Measurements from ENCODE around the gene GIGYF2. TPM values are rescaled to one million over a fixed set of nuclear protein-coding genes. Genes with fewer than 3 reads are reported as not detected.
"Not testable (repeated sequence)": the region's sequence is repeated elsewhere in the genome, so short reads cannot be mapped to it uniquely, and the experiment has no call there.

Gene GIGYF2
- total and polyA plus RNA-seq, 5 donors from 2014 or later, result 15.2 to 75.6 (median 19.3) TPM

GRCh38 chr2:232680006-232680405 is 17.1 kb upstream of the GIGYF2 start:
- no peaks in the 10 kb centered on the region for H3K9me3 ChIP-seq (ENCODE audit: control insufficient read depth in 2 of 2, low read length in 2 of 2)
- peaks cover 15% of the 10 kb centered on the region for H3K27me3 Mint-ChIP-seq
- H3K4me1 ChIP-seq (ENCODE audit: control insufficient read depth, insufficient read depth, low read length, poor library complexity, severe bottlenecking), result no peaks in the 10 kb centered on the region
- H3K27ac Mint-ChIP-seq, result no peak overlapping the region
- H3K4me1 Mint-ChIP-seq, result no peaks in the 10 kb centered on the region
- peaks cover 7% of the 10 kb centered on the region for H3K36me3 Mint-ChIP-seq
- DNase-seq (no peak), ATAC-seq (ENCODE audit: low read depth in 2 of 2) (no peak)
- H3K27me3 ChIP-seq (ENCODE audit: control insufficient read depth, insufficient read depth, low read length), result peaks cover 9% of the 10 kb centered on the region
- H3K36me3 ChIP-seq (ENCODE audit: control insufficient read depth, insufficient read depth, low read length), result no peaks in the 10 kb centered on the region
- no peak overlapping the region for H3K4me3 Mint-ChIP-seq
- no peaks in the 10 kb centered on the region for H3K9me3 Mint-ChIP-seq
- H3K27ac ChIP-seq (ENCODE audit: insufficient read depth, low read length, poor library complexity, severe bottlenecking), result no peak overlapping the region
- no peak overlapping the region for H3K4me3 ChIP-seq (ENCODE audit: low read depth, low read length)

GRCh38 chr2:232681527-232681926 is 15.6 kb upstream of the GIGYF2 start:
- H3K4me3 Mint-ChIP-seq, result no peak overlapping the region
- H3K27me3 Mint-ChIP-seq, result peaks cover 15% of the 10 kb centered on the region
- peaks cover 9% of the 10 kb centered on the region for H3K27me3 ChIP-seq (ENCODE audit: control insufficient read depth, insufficient read depth, low read length)
- no peaks in the 10 kb centered on the region for H3K4me1 ChIP-seq (ENCODE audit: control insufficient read depth, insufficient read depth, low read length, poor library complexity, severe bottlenecking)
- H3K36me3 ChIP-seq (ENCODE audit: control insufficient read depth, insufficient read depth, low read length), result no peaks in the 10 kb centered on the region
- no peaks in the 10 kb centered on the region for H3K4me1 Mint-ChIP-seq
- H3K27ac ChIP-seq (ENCODE audit: insufficient read depth, low read length, poor library complexity, severe bottlenecking), result no peak overlapping the region
- DNase-seq (no peak), ATAC-seq (ENCODE audit: low read depth in 2 of 2) (no peak)
- no peaks in the 10 kb centered on the region for H3K9me3 Mint-ChIP-seq
- H3K9me3 ChIP-seq (ENCODE audit: control insufficient read depth in 2 of 2, low read length in 2 of 2), result no peaks in the 10 kb centered on the region
- H3K27ac Mint-ChIP-seq, result no peak overlapping the region
- no peak overlapping the region for H3K4me3 ChIP-seq (ENCODE audit: low read depth, low read length)
- H3K36me3 Mint-ChIP-seq, result peaks cover 7% of the 10 kb centered on the region

GRCh38 chr2:232683368-232683767 is 13.8 kb upstream of the GIGYF2 start:
- Mint-ChIP-seq H3K27ac (no peak overlapping the region), H3K27me3 (peaks cover 12% of the 10 kb centered on the region), H3K4me3 (no peak overlapping the region), H3K4me1 (no peaks in the 10 kb centered on the region), H3K36me3 (peaks cover 7% of the 10 kb centered on the region), H3K9me3 (no peaks in the 10 kb centered on the region)
- peaks cover 9% of the 10 kb centered on the region for H3K27me3 ChIP-seq (ENCODE audit: control insufficient read depth, insufficient read depth, low read length)
- H3K4me1 ChIP-seq (ENCODE audit: control insufficient read depth, insufficient read depth, low read length, poor library complexity, severe bottlenecking), result no peaks in the 10 kb centered on the region
- H3K36me3 ChIP-seq (ENCODE audit: control insufficient read depth, insufficient read depth, low read length), result no peaks in the 10 kb centered on the region
- H3K4me3 ChIP-seq (ENCODE audit: low read depth, low read length), result no peak overlapping the region
- no peaks in the 10 kb centered on the region for H3K9me3 ChIP-seq (ENCODE audit: control insufficient read depth in 2 of 2, low read length in 2 of 2)
- no peak for ATAC-seq (ENCODE audit: low read depth in 2 of 2)
- no peak for DNase-seq
- H3K27ac ChIP-seq (ENCODE audit: insufficient read depth, low read length, poor library complexity, severe bottlenecking), result no peak overlapping the region

GRCh38 chr2:232685391-232685790 is 11.7 kb upstream of the GIGYF2 start:
- not testable (repeated sequence) for H3K4me1 ChIP-seq (ENCODE audit: control insufficient read depth, insufficient read depth, low read length, poor library complexity, severe bottlenecking); H3K4me3 ChIP-seq (ENCODE audit: low read depth, low read length); H3K4me3 Mint-ChIP-seq; H3K27ac ChIP-seq (ENCODE audit: insufficient read depth, low read length, poor library complexity, severe bottlenecking); DNase-seq; H3K36me3 ChIP-seq (ENCODE audit: control insufficient read depth, insufficient read depth, low read length); H3K27me3 ChIP-seq (ENCODE audit: control insufficient read depth, insufficient read depth, low read length); H3K9me3 ChIP-seq (ENCODE audit: control insufficient read depth in 2 of 2, low read length in 2 of 2); H3K27ac Mint-ChIP-seq; H3K36me3 Mint-ChIP-seq; H3K4me1 Mint-ChIP-seq; ATAC-seq (ENCODE audit: low read depth in 2 of 2); H3K9me3 Mint-ChIP-seq
- peaks cover 12% of the 10 kb centered on the region for H3K27me3 Mint-ChIP-seq

GRCh38 chr2:232687382-232688160 is 9.6 kb upstream of the GIGYF2 start:
- no peak for DNase-seq
- no peak overlapping the region for H3K27ac ChIP-seq (ENCODE audit: insufficient read depth, low read length, poor library complexity, severe bottlenecking)
- no peak for ATAC-seq (ENCODE audit: low read depth in 2 of 2)
- no peaks in the 10 kb centered on the region for H3K9me3 ChIP-seq (ENCODE audit: control insufficient read depth in 2 of 2, low read length in 2 of 2)
- H3K4me1 ChIP-seq (ENCODE audit: control insufficient read depth, insufficient read depth, low read length, poor library complexity, severe bottlenecking), result no peaks in the 10 kb centered on the region
- H3K27me3 Mint-ChIP-seq, result peaks cover 12% of the 10 kb centered on the region
- peaks cover under 1% of the 10 kb centered on the region for H3K27me3 ChIP-seq (ENCODE audit: control insufficient read depth, insufficient read depth, low read length)
- no peak overlapping the region for H3K4me3 Mint-ChIP-seq
- peak overlapping the region in 1 of 3 donors; percentile 49 for H3K27ac Mint-ChIP-seq
- no peak overlapping the region for H3K4me3 ChIP-seq (ENCODE audit: low read depth, low read length)
- H3K36me3 ChIP-seq (ENCODE audit: control insufficient read depth, insufficient read depth, low read length), result no peaks in the 10 kb centered on the region
- no peaks in the 10 kb centered on the region for H3K36me3 Mint-ChIP-seq
- H3K4me1 Mint-ChIP-seq, result no peaks in the 10 kb centered on the region
- H3K9me3 Mint-ChIP-seq, result peaks cover 0 to 2% (median 0%) of the 10 kb centered on the region in 7 donors

- H3K36me3 Mint-ChIP-seq, result no peaks in the 10 kb centered on the region
- Histone ChIP-seq H3K27ac (ENCODE audit: insufficient read depth, low read length, poor library complexity, severe bottlenecking) (no peak overlapping the region), H3K36me3 (ENCODE audit: control insufficient read depth, insufficient read depth, low read length) (no peaks in the 10 kb centered on the region), H3K27me3 (ENCODE audit: control insufficient read depth, insufficient read depth, low read length) (no peaks in the 10 kb centered on the region), H3K4me3 (ENCODE audit: low read depth, low read length) (no peak overlapping the region), H3K4me1 (ENCODE audit: control insufficient read depth, insufficient read depth, low read length, poor library complexity, severe bottlenecking) (no peaks in the 10 kb centered on the region), H3K9me3 (ENCODE audit: control insufficient read depth in 2 of 2, low read length in 2 of 2) (no peaks in the 10 kb centered on the region)
- peaks cover 0 to 2% (median 0%) of the 10 kb centered on the region in 7 donors for H3K9me3 Mint-ChIP-seq
- no peak overlapping the region for H3K27ac Mint-ChIP-seq
- ATAC-seq (ENCODE audit: low read depth in 2 of 2) (no peak), DNase-seq (no peak)
- H3K4me3 Mint-ChIP-seq, result no peak overlapping the region
- H3K27me3 Mint-ChIP-seq, result peaks cover 12% of the 10 kb centered on the region
- H3K4me1 Mint-ChIP-seq, result no peaks in the 10 kb centered on the region
Measured at GRCh38 chr2:232688201-232688600, 8.9 kb upstream of the GIGYF2 start.

- H3K9me3 Mint-ChIP-seq, result peaks cover 0 to 4% (median 0%) of the 10 kb centered on the region in 7 donors
- H3K27ac Mint-ChIP-seq, result no peak overlapping the region
- Histone ChIP-seq H3K27ac (ENCODE audit: insufficient read depth, low read length, poor library complexity, severe bottlenecking) (no peak overlapping the region), H3K36me3 (ENCODE audit: control insufficient read depth, insufficient read depth, low read length) (no peaks in the 10 kb centered on the region), H3K27me3 (ENCODE audit: control insufficient read depth, insufficient read depth, low read length) (no peaks in the 10 kb centered on the region), H3K4me1 (ENCODE audit: control insufficient read depth, insufficient read depth, low read length, poor library complexity, severe bottlenecking) (no peaks in the 10 kb centered on the region), H3K4me3 (ENCODE audit: low read depth, low read length) (no peak overlapping the region), H3K9me3 (ENCODE audit: control insufficient read depth in 2 of 2, low read length in 2 of 2) (no peaks in the 10 kb centered on the region)
- H3K36me3 Mint-ChIP-seq, result no peaks in the 10 kb centered on the region
- DNase-seq (no peak), ATAC-seq (ENCODE audit: low read depth in 2 of 2) (no peak)
- peaks cover 8% of the 10 kb centered on the region for H3K27me3 Mint-ChIP-seq
- no peak overlapping the region for H3K4me3 Mint-ChIP-seq
- no peaks in the 10 kb centered on the region for H3K4me1 Mint-ChIP-seq
Measured at GRCh38 chr2:232689152-232689910, 7.8 kb upstream of the GIGYF2 start.
